GM21723 (cell line): ENCODE data around the gene MALT1.
A peak's percentile ranks its signal among the peaks of the same experiment; 100 is the strongest.
"Not testable (repeated sequence)": the region's sequence is repeated elsewhere in the genome, so short reads cannot be mapped to it uniquely, and the experiment has no call there.

Source experiments
- ATAC-seq: cut with Tn5 transposase; IDR thresholded peaks from one replicate; pipeline ENCODE4 v1.9.1; 2021; ENCODE audit warnings: mild to moderate bottlenecking, moderate library complexity; ENCODE audit not compliant: unreplicated experiment

MALT1 gene

DNA sequence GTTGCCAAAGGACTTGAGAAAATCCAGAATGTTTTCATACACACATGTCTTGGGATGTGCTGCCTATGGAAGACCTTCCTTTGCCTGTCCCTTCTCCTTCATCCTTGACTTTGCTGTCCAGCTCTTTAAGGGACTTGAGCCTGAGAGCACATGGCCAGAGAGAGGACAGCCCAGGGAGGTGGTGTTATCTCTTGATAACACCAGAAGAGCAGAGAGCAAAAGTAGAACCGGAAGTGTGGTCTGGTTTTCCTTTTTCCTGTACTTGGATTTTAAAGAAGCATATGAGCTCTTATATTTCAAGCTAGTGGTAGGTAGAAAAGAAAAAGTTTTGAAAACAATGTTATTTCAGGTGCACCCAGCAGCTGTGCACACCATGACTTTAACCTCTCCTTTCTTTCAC lies 99.3 kb downstream of the MALT1 start:
- ATAC-seq = no peak

DNA sequence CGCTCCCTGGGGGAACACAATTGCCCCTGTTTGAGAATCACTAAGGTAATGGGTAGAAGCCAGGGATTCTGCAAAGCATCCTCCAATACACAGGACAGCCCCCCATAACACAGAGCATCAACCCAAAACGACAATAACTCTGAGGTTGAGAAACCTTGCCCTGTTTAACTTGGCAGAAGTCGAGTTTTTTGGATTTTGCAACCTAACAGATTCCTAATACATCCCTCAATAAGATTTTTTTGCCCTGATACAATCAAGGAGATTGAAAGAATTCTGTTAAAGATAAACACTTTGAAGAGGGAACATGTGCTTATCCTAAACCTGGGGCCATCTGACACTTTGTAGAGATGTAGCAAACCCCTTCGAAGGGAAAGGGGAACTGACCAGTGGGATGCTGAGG lies 100.9 kb downstream of the MALT1 start:
- ATAC-seq = no peak

GRCh38 chr18:58776084-58776483 lies 104.8 kb downstream of the MALT1 start:
- no peak for ATAC-seq

DNA sequence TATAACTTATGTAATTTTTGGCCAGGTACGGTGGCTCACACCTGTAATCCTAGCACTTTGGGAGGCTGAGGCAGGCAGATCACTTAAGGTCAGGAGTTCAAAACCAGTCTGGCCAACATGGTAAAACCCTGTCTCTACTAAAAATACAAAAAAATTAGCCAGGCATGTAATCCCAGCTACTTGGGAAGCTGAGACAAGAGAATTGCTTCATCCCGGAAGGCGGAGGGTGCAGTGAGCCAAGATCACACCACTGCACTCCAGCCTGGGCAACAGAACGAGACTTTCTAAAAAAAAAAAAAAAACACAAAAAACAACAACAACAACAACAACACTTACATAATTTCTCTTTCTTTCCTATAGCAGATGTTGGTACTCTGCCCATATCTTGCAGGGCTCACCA lies 105.3 kb downstream of the MALT1 start:
- ATAC-seq = not testable (repeated sequence)

DNA sequence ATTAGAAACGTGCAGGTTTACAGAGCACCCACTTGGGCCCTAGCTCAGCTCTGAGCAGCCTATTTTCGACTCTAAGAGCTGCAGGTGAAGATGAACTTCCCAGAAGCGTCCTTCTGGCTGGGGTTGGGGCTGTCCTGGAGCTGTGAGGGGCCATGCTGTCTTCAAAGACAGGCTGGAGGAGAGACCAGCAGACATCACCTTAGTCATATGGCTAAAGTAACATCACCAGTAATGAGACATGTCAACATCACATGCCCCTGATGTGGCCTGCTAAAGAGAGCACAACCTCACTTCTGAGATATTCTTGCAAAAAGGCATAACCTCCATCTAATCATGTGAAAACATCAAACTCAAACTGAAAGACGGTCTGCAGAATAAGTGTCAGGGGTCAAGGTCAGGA lies 106.2 kb downstream of the MALT1 start:
- no peak for ATAC-seq

GRCh38 chr18:58779529-58779928 lies 108.3 kb downstream of the MALT1 start:
- ATAC-seq = no peak

DNA sequence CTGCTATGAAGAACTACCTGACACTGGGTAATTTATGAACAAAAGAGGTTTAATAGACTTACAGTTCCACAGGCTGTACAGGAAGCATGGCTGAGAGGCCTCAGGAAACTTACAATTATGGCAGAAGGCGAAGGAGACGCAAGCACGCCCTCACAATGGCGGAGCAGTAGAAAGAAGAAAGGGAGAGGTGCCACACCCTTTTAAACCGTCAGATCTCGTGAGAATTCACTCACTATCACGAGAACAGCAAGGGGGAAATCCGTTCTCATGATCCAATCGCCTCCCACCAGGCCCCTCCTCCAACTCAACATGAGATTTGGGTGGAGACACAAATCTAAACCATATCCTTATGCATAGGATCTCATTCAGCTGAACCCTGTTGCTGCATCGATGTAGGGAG lies 108.8 kb downstream of the MALT1 start:
- no peak for ATAC-seq

DNA sequence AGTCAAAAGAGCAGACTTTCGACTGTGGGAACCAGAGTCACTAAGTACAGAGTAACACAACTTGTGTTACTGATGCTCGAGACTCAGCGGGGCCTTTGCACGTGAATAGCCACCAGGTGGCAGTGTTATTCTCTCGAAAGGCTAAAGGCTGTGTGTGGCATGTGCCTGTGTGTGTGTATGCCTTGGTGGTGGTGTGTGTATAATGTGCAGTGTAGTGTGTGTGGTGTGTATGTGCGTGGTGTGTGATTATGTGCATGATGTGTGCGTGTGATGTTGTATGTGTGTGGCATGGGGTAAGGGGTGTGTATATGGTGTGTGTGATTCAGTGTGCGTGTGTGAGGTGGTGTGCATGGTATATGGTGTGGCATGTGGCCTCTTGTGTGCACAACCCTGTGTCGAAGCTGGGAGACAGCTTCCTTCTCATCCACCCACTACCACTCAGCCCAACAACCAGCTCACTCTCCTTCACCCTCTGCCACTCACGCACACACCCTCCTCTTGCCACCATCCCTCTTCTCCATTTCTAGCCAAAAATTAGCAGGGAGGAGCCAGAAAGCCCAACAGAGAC lies 110.4 kb downstream of the MALT1 start:
- ATAC-seq = peak; percentile 79

GRCh38 chr18:58784601-58785137 lies 113.4 kb downstream of the MALT1 start:
- no peak for ATAC-seq

- no peak for ATAC-seq
Observed at GRCh38 chr18:58785171-58785805, 114.0 kb downstream of the MALT1 start.

GRCh38 chr18:58785870-58786269 lies 114.6 kb downstream of the MALT1 start:
- ATAC-seq = no peak

DNA sequence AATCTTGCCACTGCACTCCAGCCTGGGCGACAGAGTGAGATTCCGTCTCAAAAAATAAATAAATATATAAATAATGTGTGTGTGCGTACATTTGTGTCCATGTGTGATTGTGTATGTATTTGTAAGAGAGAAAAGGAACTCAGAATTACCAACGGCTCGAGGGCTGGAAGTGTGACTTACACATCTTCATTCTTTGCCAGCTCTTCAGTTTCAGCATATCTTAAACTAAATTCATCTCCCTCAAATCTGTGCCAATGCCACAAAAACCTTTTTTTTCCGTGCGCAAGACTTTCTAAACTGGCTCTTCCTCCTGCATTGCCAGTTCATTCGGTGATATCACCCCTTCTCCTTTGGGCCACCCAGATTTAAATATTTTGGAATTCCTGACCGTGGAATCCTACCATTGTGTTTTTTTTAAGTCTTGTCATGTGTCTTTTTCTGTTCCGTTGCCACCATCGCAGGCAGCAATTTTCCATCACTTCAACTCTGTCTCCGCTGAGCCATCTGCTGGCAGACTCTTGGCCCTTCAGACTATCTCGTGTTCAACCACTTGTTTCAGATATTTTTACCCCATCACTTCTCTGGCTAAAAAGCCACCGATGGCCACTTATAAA lies 116.4 kb downstream of the MALT1 start:
- ATAC-seq = no peak

DNA sequence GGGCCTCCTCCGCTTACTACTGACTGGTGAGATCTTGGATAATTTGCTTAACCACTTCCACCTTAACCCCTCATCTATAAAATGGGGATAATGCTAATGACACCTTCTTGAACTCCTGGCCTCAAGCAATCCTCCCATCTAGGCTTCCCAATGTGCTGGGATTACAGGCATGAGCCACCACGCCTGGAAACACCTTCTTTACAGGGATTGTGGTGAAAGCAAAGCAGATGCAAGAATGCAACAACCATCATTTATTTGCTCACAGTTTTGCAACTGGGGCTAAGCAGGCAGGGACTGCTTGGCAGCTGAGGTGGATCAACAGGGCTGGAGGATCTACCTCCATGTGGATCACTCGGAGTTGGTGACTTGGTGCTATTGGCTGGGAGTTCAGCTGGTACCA lies 117.2 kb downstream of the MALT1 start:
- no peak for ATAC-seq

GRCh38 chr18:58788971-58789875 lies 118.0 kb downstream of the MALT1 start:
- ATAC-seq = no peak

- no peak for ATAC-seq
Observed at GRCh38 chr18:58789876-58790240, 118.6 kb downstream of the MALT1 start.

DNA sequence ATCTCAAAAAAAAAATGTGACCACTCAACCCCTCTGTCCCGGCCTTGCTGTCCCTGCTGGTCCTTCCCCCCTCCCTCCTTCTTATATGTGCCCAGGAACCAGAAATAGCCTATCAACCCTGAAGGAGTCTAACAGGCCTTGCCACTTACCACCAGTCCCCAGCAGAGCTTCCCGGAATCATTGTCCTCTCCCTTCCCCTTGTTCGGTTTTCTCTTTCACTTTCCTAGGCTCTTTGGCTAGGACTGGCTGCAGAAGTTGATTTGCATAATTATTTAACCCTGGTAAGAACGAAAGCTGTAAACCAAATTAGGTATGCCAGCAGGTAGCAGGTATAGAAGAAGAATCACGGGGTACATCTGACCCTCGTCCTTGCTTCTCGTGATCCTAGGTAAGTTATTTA lies 120.8 kb downstream of the MALT1 start:
- peak; percentile 94 for ATAC-seq

DNA sequence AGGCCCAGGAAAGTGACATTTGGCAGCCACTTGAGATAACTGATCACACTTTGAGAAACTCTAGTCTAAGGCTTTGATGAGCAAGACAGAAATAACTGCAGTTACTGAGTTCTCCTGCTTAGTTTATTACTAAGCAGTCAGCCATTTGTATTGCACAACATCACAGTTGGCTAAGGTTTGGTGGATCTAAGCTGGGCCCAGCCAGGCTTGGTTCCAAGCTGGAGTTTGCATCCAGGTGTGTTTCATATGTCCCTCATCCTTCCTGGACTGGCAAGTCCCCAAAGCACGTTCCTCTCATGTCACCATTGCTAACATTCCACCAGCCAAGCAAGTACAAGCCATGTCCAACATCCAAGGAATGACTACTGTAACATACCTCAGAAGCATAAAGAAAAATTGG lies 122.1 kb downstream of the MALT1 start:
- no peak for ATAC-seq

GRCh38 chr18:58796220-58796619 lies 125.0 kb downstream of the MALT1 start:
- no peak for ATAC-seq

- ATAC-seq = peak; percentile 94
Observed at GRCh38 chr18:58800582-58800981, 129.3 kb downstream of the MALT1 start.

GRCh38 chr18:58802959-58803358 lies 131.7 kb downstream of the MALT1 start:
- ATAC-seq = no peak

- no peak for ATAC-seq
Observed at GRCh38 chr18:58803978-58804377, 132.7 kb downstream of the MALT1 start.
